Esophagus squamous epithelium (tissue), 4 donors: ENCODE measurements around the gene AP3B2.

ENCODE experiments used
- CTCF ChIP-seq, 6 experiments: fragments of 450-650 bp in 4 of 6; fragments of 200-600 bp in 2 of 6; sonication (generic) in 2 of 6; IDR thresholded peaks; one replicate each; pipeline ENCODE4 v1.5.1; 2016 to 2019; ENCODE audit warnings: antibody characterized with exemption in 6 of 6, mild to moderate bottlenecking in 4 of 6, moderate library complexity in 4 of 6
- POLR2A ChIP-seq, 4 donors: fragments of 450-650 bp; IDR thresholded peaks; one replicate each; pipeline ENCODE4 v1.6.1; 2017; ENCODE audit warnings: antibody characterized with exemption in 4 of 4, mild to moderate bottlenecking in 4 of 4, moderate library complexity in 3 of 4

GRCh38 chr15:82655606-82656005 lies 54.1 kb downstream of the AP3B2 start:
- TF ChIP-seq CTCF (IDR thresholded peaks at IDR 0.05) (no peak), POLR2A (IDR thresholded peaks at IDR 0.05) (no peak)
